NCI-H2196 treated with DMSO at 0.1 percent for 48 hours (cell line): Measurements from ENCODE around the gene PPIP5K1.

Source experiments
- DNase-seq: peaks from one replicate; lab custom pipeline; 2025; ENCODE audit not compliant: unreplicated experiment; lab: John Stamatoyannopoulos, UW

The PPIP5K1 gene

DNA sequence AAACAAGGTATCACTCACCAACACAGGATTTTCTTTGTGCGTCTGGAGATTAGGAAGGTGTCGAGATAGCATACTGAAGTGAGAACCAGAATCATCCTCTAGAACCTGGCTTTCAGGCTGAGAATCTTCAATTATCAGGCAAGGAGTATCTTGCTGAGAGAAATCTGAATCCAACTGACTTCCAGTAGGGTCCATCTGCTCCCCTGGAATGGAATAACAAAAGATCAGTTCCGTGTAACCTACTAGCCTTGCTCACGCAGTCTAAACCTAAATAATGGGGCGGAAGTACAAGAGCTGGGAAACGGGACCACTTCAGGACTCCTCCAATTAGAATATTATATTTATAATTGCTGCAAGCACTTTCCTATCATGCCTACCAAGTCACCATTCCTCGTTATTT, 97.7 kb downstream of the PPIP5K1 start:
- no peak for DNase-seq

DNA sequence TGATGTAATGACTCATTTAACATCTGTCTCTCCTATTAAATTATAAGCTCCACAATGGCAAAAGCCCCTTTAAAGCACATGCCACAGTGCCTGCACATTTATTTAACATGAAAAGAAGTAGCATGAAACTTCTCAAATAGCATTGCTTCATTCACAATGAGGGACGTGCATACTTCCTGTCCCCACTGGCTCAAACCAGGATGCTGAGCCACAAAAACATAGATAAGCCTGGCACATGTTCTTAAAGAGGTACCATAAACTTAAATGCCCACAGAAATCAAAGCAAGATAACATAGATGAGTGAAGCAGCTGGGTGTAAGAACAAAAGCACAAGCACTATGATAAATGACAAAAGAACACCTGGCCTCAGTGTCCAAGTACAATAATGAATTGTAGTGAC, 100.8 kb downstream of the PPIP5K1 start:
- DNase-seq: no peak

DNA sequence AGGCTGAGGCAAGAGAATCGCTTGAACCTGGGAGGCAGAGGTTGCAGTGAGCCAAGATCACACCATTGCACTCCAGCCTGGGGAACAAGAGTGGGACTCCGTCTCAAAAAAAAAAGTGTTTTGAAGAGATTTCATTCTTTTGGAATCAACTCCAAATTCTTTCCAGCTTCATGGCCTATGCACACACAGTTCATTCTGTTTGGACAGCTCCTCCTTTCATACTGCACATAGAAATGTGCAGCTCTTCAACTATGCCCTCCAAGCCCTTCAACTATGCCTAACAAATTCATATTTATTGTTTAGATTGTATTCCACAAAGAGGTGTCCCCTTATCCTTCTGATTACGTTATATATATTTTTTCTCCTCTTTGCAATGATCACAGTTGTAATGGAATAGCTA, 101.2 kb downstream of the PPIP5K1 start:
- DNase-seq: no peak

DNA sequence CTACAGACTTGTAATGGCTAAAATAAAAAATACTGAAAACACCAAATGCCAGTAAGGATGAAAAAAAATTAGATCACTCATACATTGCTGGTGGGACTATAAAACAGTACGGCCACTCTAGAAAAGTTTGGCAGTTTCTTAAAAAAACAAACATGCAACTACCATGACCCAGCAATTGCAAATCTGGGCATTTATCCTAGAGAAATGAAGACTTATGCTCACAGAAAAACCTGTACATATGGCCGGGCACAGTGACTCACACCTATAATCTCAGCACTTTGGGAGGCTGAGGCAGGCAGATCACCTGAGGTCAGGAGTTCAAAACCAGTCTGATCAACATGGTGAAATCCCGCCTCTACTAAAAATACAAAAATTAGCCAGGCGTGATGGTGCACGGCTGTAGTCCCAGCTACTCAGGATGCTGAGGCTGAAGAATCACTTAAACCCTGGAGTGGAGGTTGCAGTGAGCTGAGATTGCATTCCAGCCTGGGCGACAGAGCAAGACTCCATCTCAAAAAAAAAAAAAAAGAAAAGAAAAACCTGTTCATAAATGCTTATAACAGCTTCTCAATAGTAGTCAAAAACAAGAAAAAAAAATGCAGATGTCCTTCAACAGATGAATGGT, 102.6 kb downstream of the PPIP5K1 start:
- no peak for DNase-seq

DNA sequence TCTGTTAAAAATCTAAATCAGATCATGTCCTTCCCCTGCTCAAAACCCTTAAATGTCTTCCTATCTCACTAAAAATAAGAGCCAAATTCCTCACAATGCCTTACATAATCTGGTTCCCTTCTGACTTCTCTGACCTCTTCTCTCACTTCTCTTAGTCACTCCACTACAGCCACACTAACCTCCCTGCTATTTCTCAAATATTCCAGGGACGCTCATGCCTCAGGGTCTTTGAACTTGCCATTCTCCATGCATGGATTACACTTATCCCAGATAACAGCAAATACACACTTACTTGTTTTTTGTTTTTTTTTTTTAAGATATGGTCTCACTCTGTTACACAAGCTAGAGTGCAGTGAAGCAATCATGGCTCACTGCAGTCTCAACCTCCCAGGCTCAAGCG, 105.6 kb downstream of the PPIP5K1 start:
- DNase-seq: no peak
